HG02943 (cell line): ENCODE measurements around the gene AMER2.

Source experiments
- ATAC-seq: cut with Tn5 transposase; IDR thresholded peaks from one replicate; pipeline ENCODE4 v1.9.1; 2021; ENCODE audit warnings: mild to moderate bottlenecking, low read depth, moderate library complexity; ENCODE audit not compliant: unreplicated experiment

AMER2 gene

DNA sequence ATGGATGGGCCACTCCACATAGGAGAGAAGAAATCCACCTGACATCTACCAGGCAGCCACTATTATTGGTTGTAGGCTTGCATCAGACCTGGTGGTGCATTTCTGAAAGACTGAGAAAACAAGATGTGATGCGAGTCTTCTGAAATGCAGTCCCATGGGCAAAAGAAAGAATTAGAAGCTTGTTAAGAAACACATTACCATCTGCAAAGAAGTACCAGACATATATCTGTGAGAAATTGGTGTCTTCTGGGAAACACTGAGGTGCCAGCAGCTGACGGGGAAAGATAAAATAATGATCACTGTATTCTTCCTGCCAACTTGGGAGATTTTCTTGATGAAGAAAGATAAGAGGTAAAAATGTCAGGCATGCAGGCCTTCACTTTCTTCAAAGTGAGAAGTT is 14.4 kb downstream of the AMER2 start:
- no peak for ATAC-seq

DNA sequence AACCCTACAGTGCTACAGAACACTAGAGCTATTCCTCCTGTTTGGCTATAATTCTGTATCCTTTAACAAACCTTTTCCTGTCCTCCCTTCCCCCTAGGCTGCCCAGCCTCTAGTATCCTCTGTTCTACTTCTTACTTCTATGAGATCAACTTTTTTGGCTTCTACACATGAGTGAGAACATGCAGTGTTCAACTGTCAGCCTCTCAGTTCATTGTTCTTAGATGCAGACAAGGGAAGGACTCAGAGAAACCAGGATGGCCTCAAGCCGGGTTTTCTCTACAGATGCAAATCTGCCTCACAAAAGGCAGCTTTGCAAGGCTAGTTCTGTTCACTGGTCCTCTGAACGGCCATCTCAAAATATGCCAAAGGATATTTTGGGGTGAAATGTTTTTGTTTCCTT is 18.4 kb downstream of the AMER2 start:
- no peak for ATAC-seq

DNA sequence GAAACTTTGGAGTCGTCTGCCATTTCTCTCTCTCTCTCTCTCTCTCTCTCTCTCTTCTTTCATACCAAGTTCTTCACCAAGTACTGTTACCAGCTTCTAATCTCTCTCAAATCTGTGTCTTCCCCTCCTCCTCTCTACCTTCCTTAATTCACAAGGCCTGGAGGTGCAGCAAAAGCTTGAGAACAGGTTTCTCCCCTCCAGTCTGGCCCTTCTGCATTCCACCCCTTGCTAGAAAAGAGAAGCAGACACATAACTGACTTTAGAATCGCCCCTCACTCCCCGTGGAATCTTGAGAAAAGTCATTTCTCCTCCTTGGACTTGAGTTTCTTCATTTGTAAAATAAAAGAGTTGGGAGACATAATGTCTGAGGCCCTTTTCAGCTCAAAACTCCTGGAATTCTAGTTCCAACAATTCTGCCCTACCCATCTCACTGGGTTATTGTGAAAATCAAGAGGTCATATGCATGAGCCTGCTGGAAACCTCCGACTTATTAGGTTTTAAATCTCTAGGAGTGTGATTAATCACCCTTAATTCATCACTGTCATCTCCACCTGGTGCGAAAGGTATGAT is 20.4 kb downstream of the AMER2 start:
- no peak for ATAC-seq

GRCh38 chr13:25149711-25150110 is 22.4 kb downstream of the AMER2 start:
- no peak for ATAC-seq

DNA sequence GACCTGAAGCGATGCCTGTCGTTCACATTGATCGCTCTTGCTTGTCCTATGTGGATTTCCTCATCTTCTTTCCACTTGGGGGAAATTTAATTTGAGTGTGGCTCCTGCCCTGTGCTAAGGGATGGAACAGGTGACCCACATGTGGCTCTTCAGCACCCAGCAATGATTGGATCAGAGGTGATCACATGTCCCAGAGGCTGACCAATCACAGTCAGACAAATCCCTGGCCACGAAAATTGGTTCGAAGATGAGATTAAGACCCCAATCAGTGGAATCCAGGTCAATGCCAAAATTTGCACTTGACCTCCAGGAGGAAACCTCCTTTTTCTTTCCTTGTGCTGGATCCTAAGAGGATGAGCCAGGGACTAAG is 23.7 kb downstream of the AMER2 start:
- ATAC-seq = no peak

DNA sequence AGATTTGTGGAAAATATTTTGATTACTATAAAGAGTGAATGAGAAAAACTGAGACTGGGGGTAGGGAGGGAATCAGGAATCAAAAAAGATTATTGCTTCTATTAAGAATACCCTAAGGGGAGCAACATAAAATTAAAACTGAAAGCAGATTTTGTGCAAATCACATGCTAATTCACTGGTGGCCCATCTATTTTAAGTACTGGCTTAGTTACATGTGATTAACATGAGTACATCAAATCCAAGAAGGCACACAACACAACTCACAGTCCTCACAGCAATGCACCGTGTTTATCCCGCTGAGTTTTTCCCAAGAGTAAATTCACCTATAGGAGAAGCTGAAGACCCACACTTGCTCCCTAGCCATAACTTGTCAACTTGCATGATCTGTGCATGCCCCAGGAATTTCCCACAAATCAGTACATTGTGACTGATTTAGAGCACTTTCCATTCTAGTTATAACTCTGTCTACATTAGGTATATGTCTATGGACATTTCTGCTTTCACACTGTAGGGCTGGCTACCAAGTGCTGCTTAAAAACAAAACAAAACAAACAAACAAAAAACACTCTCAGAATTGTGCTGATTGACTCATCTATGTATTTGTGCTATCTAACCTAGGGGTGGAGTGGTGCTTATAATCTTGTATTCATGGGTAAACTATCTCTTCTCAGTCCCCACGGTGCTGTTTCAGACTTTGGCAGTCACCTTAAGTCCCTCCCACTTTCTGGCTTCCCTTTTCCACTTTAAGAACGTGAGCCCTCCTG is 24.3 kb downstream of the AMER2 start:
- no peak for ATAC-seq

DNA sequence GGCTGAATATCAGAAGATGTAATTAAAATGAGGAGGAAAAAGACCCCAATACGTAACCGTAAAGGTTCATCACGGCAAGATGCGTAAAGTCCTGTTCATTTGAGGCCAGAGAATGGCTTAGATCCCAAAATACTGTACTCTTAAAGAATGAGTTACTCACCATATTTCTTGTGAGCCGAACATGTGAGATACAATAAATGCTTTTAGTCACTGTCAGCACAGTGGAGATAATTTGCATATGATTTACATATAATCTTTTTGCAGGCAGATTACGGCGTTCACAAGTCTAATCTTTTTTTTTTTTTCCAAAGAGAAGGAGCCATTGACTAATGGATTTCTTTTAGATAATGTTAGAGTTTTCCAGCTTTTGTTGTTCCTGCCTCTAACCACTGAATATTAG is 28.4 kb downstream of the AMER2 start:
- ATAC-seq = no peak

GRCh38 chr13:25141042-25141441 is 31.0 kb downstream of the AMER2 start:
- ATAC-seq = no peak

- no peak for ATAC-seq
These were observed 34.3 kb downstream of the AMER2 start for GRCh38 chr13:25137788-25138115.

- ATAC-seq = no peak
These were observed 35.0 kb downstream of the AMER2 start for GRCh38 chr13:25136880-25137787.

GRCh38 chr13:25135896-25136295 is 36.2 kb downstream of the AMER2 start:
- ATAC-seq = no peak

- no peak for ATAC-seq
These were observed 39.2 kb downstream of the AMER2 start for GRCh38 chr13:25132751-25133390.

GRCh38 chr13:25131881-25132420 is 40.1 kb downstream of the AMER2 start:
- ATAC-seq = no peak

- ATAC-seq = no peak
These were observed 41.1 kb downstream of the AMER2 start for GRCh38 chr13:25130944-25131343.

GRCh38 chr13:25118378-25118905 is 53.6 kb downstream of the AMER2 start:
- ATAC-seq = no peak

DNA sequence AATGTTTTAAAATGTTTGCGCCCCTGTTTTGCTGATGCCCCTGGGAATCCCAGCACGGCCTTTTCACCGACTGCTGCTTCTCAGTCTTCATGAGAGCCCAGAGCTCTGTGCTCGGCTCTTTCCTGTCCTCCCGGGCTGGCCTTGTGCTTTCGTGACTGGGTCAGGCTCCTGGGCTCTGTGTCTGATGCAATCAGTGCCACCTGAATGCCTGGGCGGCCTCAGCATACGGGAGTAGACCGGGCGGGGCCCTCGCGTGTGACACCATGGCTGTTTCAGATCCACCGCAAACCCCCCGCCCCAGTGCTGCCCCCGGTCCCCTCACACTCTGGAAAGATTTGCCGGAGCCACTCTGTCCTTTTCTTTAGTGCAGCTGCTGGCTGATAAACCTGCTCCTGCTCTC is 54.8 kb downstream of the AMER2 start:
- no peak for ATAC-seq

GRCh38 chr13:25116044-25116443 is 56.0 kb downstream of the AMER2 start:
- ATAC-seq = no peak

DNA sequence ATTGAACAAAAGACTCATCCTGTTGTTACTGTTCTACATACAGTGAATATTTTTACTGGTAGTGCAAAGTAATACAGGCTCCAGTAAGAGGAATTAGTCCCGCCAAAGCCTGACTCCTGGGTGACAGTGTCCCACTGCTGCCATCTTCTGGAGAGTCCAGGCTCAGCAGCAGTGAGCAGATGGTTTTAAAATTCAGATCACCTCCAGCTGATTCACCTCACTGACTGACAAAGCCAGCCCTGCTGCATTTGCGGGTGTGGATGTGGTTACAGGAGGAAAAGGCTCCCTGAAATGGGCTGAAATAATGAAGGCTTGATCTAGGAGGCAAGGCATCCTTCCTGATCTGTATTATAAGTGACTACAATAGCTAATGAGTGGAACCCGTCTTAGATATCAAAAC is 57.9 kb downstream of the AMER2 start:
- ATAC-seq = no peak

DNA sequence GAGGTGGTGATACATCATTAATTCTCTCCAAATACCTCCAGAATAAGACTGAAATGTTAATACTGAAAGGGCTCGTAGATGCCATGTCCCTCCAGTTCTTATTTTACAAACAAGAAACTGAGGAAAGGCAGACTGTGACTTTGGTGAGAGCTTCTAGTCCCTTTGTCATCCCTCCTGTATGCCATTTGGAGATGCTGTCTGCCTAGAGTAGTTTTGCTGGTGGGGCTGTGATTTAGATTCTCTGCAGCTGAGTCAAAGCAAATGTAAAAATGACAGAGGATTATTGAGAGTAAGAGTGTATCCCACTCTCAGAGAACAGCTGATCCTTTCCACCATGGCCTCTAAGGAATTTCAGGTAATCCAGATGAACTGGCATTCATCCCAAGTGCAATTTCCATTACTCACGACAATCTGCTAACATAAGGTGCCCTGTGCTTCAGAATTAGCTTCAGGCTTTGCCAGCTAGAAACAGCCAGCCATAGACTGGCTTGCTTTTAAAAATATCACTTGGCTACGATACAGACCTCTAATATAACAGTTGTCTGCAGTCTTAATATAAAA is 59.3 kb downstream of the AMER2 start:
- ATAC-seq = no peak
